ENCODE data around the gene ST3GAL3. TPM values are rescaled to one million over a fixed set of nuclear protein-coding genes. Genes with fewer than 3 reads are reported as not detected.

The ST3GAL3 gene
- total and polyA plus RNA-seq, 10 of the 15 experiments (the other 5 are each of a cell fraction or from before 2014, with no cell fraction given) = 1.2 to 19.3 (median 11.0) TPM

- TF ChIP-seq BCLAF1 (IDR thresholded peaks at IDR 0.05) (no peak), MAX (IDR thresholded peaks at IDR 0.05; ENCODE audit: low read depth, low read length) (no peak)
These were observed 227.0 kb downstream of the ST3GAL3 start (continued) for GRCh38 chr1:43934101-43934985.

GRCh38 chr1:43934986-43935324, 227.6 kb downstream of the ST3GAL3 start:
- no peaks in the 10 kb centered on the region for H3K9me3 ChIP-seq (replicated peaks; ENCODE audit: control insufficient read depth, insufficient read depth, low read length)
- ATAC-seq (no peak), DNase-seq (ENCODE audit: low read depth, low spot score) (no peak), FAIRE-seq (no peak)
- no peak for TF ChIP-seq NKRF (conservative IDR thresholded peaks at IDR 0.05)
- TF ChIP-seq RUNX3 (IDR thresholded peaks at IDR 0.05; ENCODE audit: low read length) = peak; percentile 0; the same call in 1 of the 2 replicates
- SMC1A ChIA-PET (ENCODE audit: uncharacterized antibody, unreplicated experiment) = interaction anchor here (0.6 to 8.7 kb wide), 52 partner anchors 9 to 708 kb away, joined by 3 to 481 read pairs (median 5); partner anchors contain the start of genes IPO13 and KDM4A
- H3K4me1 ChIP-seq (ENCODE audit: control insufficient read depth, insufficient read depth, low read length) = peaks cover 11% of the 10 kb centered on the region
- H2AFZ ChIP-seq (ENCODE audit: control insufficient read depth, low read depth, low read length) = no peak overlapping the region
- POLR2A ChIA-PET = interaction anchor here (0.6 to 1.9 kb wide), 6 partner anchors 10 to 284 kb away, joined by 3 to 24 read pairs (median 6); no protein-coding TSS in a partner anchor
- no peaks in the 10 kb centered on the region for H3K27me3 ChIP-seq (replicated peaks in 1 of 2; ENCODE audit: control insufficient read depth in 2 of 2, insufficient read depth in 2 of 2, low read length in 1 of 2)
- no peak overlapping the region for H3K4me3 ChIP-seq
- 36% methylated on average over 5 of the region's 5 CpGs for WGBS (ENCODE audit: insufficient coverage, insufficient replicate concordance, low lambda C conversion rate, missing lambda C conversion rate)
- no peak overlapping the region for H3K27ac ChIP-seq (ENCODE audit: control insufficient read depth, insufficient read depth)
- CTCF ChIA-PET = interaction anchor here (0.6 to 19.3 kb wide), 97 partner anchors 11 to 882 kb away, joined by 3 to 1117 read pairs (median 5); partner anchors contain the start of genes IPO13, KDM4A and ST3GAL3
- in situ Hi-C loops (cut with MboI) (loop anchor here (5.0 kb wide), 2 partner anchors 173 to 408 kb away; no protein-coding TSS in a partner anchor), intact Hi-C loops (cut with micrococcal nuclease; ENCODE audit: unreplicated experiment) (loop anchor here (1.0 to 5.0 kb wide), 3 partner anchors 98 to 406 kb away; no protein-coding TSS in a partner anchor)
- H3K79me2 ChIP-seq (ENCODE audit: control insufficient read depth, insufficient read depth, low read length) = no peaks in the 10 kb centered on the region
- no peak overlapping the region for H3K4me2 ChIP-seq (ENCODE audit: control insufficient read depth, insufficient read depth)
- no peaks in the 10 kb centered on the region for H3K36me3 ChIP-seq (ENCODE audit: control insufficient read depth in 2 of 2, insufficient read depth in 2 of 2, low read length in 1 of 2)
- RAD21 ChIA-PET (ENCODE audit: unreplicated experiment) = interaction anchor here (0.6 to 13.3 kb wide), 53 partner anchors 10 to 708 kb away, joined by 3 to 587 read pairs (median 4); partner anchors contain the start of genes ATP6V0B, IPO13, KDM4A and PTPRF
- no peak overlapping the region for H3K9ac ChIP-seq (ENCODE audit: control insufficient read depth, insufficient read depth, low read length)
- no TSS peak for BruUV-seq (replicated peaks)
- no peaks in the 10 kb centered on the region for H4K20me1 ChIP-seq (ENCODE audit: control insufficient read depth, insufficient read depth)

Measured in GM12878 (cell line).